HG03439 (cell line): ENCODE results near the gene KIFC3.
"Not testable (repeated sequence)": the region's sequence is repeated elsewhere in the genome, so short reads cannot be mapped to it uniquely, and the experiment has no call there.

Experiments used
- ATAC-seq: cut with Tn5 transposase; IDR thresholded peaks from one replicate; pipeline ENCODE4 v1.9.1; 2021; ENCODE audit warnings: mild to moderate bottlenecking, moderate library complexity; ENCODE audit not compliant: unreplicated experiment

KIFC3 gene

DNA sequence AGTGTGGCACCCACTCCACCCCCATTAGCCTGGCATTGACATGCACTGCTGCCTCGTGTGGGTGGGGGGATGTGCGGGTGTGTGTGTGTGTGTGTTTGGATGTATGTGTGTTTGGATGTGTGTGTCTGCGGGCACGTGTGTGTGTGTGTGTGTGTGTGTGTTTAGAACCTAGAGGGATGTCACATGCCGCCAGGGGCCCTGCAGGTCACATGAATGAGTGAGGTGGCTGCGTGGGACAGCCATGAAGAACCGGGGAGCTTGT, 57.7 kb downstream of the KIFC3 start:
- ATAC-seq: no peak

DNA sequence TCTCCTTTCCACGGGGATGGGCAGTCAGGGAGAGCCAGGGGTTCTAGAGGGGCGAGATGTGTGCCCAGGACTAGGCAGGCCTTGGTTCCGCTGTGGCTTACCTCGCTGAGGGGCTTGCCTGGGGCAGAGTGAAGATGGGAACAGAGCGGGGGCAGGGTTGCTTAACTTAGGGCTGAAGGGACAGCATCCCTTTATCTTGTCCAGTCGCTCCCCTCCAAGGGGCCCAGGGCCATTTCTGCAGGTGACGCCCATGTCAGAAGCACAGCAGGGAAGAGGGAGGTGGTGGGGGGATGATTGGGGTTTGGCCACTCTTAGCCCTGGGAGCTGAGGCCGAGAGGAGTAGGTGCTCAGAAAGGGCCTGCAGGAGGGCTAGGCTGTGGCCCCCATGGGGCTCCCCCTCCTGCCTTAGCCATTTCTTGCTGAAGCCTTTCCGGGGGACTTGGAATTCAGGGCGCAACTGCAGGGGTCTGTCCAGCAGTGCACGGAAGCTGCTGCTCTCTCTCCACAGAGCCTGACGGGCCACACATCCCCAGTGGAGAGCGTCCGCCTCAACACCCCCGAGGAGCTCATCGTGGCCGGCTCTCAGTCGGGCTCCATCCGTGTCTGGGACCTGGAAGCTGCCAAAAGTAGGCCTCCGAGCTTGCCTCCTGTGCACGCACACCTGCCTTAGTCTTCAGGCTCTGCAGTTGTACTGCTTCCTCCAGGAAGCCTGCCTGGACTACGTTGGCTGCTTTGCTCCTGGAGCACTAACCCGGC, 58.2 kb downstream of the KIFC3 start:
- ATAC-seq: no peak

DNA sequence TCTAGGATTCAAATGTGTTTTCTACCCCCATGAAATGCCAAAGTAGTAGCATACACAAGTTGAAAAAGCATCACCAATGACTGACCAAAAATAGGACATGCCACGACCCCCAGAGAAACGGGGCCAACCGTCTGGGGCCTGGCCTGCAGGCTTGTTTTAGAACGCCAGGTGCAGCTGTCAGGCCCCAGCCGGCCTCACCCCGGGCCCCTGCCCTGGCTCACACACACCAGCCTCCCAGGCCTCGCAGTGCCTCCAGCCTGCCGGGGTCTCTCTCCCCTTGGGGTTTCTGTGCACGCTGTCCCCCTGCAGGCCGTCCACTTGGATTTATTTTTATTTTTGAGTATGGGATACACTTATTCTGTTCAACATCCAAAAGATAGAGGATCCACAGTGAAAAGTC, 58.8 kb downstream of the KIFC3 start:
- no peak for ATAC-seq

DNA sequence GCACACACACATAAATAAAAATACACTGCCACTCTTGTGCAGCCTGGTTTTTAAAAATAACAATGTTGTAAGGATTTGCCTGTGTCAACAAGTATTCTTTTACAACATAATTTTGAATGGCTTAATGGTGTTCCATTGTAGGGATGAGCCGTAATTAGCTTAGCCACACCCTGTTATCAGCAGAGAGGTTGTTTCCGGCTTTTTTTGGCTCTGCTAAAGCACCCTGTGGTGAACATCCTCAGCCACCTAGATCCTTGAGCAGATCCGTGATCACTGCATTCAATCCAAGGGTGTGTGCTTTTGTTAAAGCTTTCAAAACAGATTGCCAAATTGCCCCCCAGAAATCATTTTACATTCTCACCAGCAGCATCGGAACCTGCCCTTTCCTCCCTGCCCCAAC, 59.7 kb downstream of the KIFC3 start:
- ATAC-seq: no peak

DNA sequence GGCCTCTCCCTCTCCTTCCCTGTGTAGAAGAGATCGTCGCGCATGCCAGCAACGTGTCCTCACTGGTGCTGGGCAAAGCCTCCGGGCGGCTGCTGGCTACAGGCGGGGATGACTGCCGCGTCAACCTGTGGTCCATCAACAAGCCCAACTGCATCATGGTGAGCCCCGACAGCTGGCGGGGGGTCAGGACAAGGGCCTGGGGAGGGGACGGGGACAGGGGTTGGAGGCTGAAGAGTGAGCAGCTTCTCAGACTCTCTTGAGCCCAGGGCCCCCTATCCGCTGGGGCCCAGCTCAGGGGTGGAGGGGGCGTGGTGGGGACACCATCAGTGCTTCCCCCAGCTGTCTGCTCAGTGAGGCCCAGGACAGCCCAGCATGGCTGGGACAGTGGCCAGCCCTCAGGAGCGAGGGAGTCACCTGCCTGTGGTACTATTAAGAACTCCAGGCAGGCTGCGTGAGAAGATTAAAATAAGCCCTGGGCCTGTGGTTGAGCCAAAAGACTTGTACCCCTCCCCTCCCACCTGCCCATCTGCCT, 60.6 kb downstream of the KIFC3 start:
- no peak for ATAC-seq

DNA sequence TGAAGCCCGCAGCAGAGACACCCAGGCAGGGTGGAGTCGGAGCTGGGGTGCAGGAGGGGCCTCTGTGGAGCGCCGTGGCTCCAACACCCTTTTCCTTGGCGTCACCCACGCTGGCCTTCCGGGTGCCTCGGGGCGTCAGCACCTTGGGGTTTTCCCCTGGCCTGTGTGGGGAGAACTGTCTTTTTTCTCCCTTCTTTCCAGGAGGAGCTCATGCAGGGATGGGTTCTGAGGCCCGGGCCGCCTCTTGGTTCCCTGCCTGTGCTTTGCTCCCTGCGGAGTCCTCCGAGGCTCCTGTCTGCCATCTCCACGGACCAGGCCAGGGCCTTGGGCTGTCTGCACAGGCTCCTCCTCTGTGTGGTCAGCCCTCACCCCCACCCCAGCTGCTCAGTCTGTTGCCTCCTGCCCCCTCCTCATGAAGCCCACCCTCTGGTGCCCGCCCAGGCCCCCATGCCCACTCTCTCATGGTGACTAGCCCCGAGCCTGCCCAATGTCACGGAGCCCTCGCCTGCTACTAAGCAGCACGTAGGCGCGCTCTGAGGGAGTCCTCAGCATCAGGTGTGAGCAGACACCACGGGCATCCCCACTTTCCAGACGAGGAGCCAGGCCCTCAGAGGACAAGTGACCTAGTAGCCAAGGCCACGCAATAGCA, 61.7 kb downstream of the KIFC3 start:
- ATAC-seq: no peak

DNA sequence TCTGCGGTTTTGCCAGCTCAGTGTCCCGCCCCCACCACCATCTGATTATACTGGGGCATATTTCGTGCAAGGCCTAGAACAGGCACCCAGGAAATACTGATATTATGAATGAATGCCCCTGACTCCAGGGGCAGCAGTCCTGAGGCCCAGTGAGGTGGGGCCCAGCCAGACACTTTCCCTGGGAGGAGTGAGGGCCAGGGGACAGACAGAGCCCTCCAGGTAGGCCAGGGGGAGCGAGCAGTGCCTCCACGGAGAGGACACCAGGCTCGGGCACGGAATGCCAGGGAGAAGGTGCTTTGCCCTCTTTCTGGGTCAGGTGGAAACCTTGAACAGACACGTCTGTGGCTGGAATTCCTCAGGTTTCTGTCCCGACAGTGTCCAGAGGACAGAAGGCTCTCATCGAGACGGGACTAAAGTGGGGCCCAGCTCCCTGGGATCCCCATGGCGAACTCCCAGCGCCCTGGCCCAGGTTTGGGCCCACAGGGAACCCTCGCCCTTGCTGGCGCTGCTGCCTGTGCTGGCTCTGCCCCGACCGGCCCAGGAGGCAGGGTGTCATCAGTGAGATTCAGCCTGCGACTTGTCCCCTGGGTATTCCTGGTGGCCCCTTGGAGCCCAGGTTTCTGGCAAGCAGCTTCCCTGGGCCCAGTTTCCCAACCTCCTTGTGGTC, 62.4 kb downstream of the KIFC3 start:
- ATAC-seq: no peak

DNA sequence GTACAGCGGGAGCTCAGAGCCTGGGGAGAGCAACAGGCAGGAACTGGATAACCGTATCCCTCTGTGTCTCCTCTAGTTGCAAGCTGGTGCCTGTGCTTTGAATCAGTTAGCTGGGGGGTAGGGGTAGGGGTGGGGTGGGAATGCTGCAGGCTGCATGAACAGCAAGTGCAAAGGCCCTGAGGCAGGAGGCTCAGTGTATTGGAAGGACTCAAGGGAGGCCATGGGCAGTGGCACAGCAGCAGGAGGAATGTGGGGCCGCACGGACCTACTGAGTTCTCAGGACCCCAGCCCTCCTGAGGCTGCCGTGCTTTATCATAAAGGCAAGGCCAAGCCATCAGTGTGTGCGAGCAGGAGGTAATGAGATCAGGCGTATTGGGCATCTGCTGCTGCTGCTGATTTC, 63.4 kb downstream of the KIFC3 start:
- no peak for ATAC-seq

DNA sequence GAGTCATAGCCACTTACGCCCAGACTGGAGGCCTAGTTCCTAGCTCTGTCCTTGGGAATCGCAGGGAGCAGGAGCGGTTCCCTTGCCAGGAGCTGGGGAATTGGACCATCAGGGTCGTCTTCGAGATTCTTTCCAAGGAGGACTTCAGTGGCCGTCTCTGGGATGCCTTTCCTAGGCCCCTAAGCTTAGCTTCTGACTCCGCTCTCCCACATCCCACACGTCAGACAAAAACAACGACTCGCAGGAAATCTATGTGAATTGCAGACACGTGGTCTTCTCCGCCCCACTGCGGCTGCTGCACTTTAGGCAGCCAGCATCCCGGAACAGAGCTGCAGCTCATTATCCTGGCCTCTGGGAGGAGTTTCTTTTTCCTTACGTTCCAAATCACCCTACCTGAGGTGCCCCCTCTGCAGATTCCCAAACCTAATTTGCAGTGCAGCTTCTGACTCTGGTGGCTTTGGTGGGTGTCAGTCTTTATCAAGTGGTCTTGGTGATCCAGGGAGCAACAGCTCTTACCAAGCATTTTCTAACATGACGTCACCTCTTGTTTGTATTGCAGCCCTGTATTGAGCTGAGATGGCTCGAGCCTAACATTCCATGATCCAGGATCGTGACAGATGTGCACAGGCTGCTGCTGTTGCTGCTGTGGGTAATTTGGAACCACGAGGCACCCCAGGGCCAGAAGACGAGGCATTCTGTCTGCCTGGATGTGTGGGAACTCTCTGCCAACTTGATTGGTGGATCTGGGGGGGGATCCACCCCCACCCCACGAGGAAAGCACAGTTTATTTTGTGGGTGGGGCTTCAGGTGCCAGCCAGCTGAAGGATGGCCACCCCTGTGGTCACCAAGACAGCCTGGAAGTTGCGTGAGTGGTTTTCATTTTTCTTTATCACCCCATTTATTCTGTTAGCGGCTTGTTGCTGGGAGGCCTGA, 65.6 kb downstream of the KIFC3 start:
- ATAC-seq: no peak

DNA sequence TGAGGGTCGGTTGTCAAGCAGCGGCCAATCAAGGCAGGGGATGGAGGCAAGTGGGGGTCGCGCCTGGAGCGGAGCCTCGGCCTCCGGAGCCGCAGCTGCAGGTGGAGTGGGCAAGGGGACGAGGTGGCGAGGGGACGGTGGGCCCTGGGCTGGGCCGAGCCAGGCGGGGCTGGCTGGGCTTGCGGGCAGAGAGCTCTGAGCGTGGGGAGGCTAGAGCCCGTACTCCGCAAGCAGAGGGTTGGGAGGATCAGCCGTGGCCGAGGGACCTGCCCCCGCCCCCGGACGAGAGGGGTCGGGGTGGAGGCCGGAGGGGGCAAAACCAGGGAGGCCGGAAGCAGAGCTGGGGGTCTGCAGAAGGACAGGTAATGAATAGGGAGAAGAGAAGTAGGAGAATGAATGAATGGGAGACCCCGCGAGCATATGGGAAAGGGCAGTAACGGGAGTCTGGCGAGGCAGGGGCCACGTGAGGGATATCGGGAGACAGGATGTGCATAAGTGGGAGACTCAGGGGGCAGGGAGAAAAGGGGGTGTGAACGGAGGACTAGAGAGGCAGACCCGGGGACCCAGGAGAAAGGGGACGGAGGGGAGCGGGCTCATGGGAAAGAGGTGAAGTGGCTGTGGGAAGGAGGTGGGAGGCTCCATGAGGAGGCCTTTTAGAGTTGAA, 66.4 kb downstream of the KIFC3 start, which contains the start of gene KATNB1:
TSS of gene KATNB1 (plus strand) at position 16 of the 664 bp plus-strand sequence. CDS start 1,474 bp downstream, outside the sequence.
- no peak for ATAC-seq

DNA sequence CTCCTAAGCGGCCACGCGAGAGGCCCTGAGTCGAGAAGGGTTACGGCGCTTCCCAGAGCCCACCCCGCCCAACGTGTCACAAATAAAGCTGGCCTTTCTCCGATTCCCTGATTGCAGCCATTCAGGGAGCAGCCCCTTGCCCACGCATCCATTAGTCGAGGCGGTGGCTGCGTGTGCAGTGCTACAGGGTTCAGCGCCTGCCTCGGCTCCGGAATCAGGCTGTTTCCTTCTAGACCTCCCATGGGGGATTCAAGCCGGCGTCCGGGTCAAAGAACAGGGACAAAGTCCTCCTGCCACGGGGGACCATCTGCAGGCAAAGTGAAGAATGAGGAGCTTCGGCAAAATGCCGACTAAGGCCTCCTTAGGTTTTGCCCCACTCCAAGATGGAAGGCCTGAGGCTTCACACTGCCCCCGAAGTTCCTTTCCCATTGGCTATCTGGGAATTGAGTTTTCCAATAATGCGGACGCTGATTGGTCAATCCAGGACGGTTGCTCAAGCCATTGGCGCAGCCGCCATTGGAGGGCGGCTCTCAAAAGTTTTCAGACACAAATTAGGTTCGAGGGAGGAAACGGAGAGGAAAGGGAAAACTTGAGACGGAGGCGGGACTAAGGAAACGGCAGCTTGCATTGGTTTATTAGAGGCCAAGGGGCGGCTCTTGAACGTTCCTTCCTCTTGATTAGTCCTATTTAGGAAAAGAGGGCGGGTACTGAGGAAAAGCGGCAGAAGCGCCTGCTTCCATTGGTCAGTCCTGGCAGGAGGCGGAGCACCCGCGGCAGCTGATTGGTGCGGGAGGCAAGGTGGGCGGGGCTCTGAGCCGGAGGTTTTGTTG, 67.2 kb downstream of the KIFC3 start:
- ATAC-seq: peak; percentile 90

DNA sequence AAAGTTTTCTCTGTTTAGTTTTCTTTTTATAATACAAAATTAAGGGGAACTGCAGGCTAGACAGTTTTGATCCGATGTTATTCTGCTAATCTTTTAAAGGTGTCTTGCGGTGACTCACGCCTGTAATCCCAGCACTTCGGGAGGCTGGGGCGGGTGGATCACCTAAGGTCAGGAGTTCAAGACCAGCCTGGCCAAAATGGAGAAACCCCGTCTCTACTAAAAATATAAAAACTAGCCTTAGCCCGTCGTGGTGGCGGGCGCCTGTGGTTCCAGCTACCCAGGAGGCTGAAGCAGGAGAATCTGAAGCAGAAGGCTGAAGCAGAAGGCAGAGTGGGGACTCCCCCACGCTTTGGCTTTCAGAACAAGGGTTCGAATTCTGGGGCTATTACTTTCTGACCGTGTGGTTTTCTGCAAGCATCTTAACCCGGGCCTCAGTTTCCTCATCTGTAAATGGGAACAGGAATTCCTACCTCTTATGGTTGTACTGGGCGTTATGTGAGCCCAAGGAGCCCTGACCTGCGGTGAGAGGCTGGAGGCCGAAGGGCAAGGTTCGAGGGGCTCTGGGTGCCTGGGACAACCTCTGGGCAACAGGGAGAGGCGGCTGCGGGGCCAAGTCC, 67.9 kb downstream of the KIFC3 start:
- ATAC-seq: no peak

DNA sequence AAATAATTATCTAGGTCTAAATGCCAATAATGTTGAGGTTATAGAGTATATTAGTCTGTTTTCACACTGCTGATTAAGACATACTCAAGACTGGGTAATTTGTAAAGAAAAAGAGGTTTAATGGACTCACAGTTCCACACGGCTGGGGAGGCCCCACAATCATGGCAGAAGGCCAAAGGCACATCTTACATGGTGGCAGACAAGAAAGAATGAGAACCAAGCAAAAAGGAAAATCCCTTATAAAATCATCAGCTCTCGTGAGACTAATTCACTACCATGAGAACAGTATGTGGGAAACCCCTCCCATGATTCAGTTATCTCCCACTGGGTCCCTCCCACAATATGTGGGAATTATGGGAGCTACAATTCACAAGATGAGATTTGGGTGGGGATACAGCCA, 69.6 kb downstream of the KIFC3 start:
- no peak for ATAC-seq

DNA sequence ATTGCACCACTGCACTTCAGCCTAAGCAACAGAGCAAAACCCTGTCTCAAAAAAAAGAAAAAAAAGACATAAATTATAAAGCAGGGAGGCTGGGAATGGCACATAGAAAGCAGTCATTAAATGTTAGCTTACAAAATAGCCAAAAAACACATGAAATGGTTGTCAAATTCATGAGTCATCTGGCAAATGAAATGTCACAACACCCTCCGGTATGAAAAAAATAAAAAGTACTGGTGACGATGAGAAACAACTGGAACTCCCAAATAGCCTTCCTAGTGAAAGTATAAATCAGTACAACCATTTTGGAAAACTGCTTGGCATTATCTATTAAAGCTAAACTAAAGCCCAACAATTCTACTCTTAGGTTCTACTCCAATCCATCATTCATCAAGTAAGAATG, 70.3 kb downstream of the KIFC3 start:
- no peak for ATAC-seq

DNA sequence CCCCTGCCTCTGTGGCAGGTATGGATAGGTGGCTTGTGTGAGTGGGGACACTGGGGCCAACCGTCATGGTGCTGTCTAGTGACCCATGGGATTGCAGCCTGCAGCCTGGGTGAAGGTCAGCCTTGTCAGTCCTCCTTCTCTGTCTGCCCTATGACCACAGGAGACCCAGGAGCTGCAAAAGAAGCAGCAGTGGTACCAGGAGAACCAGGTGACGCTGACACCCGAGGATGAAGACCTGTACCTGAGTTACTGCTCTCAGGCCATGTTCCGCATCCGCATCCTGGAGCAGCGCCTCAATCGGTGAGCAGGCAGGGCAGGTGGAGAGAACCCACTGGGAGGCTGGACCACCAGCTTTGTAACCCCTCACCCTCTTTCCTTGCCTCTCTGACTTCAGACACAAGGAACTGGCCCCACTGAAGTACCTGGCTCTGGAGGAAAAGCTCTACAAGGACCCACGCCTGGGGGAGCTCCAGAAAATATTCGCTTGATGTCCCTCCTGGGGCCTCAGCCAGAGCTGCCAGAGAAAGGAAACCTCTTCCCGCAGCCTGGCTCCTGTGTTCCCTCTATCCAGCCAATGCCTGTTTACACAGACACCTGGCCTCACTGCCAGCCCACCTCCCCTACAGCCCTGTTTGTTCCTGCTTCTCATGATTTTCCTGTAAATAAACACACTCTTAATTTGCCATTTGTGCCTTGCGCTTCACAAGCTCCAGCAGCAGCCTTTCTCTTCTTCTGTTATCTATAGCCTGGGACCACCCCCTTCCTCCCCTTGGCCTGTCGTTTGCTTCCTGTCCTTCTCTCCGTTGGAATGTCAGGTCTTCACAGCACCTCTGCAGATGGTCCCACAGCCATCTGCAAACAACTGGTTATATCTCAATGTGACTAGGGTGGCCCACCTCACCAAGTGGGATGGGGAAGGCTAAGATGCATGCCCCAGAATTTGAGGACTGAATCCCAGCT, 71.2 kb downstream of the KIFC3 start:
- no peak for ATAC-seq

DNA sequence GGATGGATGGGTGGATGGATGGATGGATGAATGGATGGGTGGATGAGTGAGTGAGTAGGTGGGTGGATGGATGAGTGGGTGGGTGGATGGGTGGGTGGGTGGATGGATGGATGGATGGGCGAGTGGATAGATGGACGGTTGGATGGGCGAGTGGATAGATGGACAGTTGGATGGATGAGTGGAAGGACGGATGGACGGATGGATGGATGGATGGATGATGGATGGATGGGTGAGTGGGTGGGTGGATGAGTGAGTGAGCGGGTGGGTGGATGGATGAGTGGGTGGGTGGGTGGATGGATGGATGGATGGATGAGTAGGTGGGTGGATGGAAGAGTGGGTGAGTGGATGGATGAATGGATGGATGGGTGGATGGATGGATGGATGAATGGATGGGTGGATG, 72.4 kb downstream of the KIFC3 start:
- not testable (repeated sequence) for ATAC-seq

DNA sequence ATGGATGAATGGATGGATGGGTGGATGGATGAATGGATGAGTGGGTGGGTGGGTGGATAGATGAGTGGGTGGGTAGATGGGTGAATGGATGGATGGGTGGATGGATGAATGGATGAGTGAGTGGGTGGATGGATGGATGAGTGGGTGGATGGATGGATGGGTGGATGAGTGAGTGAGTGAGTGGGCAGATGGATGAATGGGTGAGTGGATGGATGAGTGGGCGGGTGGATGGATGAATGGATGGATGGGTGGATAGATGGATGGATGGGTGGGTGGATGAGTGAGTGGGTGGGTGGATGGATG, 73.2 kb downstream of the KIFC3 start:
- no peak for ATAC-seq
